Measurements from ENCODE around the gene AQP10. TPM values are rescaled to one million over a fixed set of nuclear protein-coding genes. Genes with fewer than 3 reads are reported as not detected.

The AQP10 gene
- polyA plus RNA-seq, 1 of the 3 experiments (the other 2 are of a cell fraction) = 0.02 TPM

DNA sequence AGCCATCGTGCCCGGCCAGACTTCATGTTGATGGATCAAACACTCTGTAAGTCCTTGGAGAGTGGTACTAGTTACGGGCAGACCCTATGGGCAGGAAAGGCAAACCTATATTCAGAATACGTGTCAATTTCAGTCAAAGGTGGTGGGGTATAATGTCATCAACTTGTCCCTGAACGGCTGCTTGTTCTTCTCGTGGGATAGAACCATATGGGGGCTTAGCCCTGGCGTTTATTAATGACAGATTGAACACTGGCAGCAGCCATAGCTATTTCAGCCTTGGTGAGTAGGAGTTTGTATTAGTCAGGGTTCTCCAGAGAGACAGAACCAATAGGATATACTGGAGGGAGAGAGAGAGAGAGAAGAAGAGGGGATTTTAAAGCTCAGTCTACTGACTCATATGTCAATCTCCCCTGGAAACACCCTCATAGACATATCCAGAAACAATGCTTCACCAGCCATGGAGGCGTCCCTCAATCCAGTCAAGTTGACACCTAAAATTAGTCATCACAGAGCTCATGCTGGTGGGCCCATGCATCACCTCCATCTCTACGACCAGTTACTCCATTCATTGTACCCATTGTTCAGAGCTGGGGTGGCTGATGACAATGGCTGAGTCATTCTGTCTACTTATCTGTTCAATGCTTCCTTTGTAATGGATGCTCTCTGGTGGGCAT, 16.1 kb upstream of the AQP10 start:
- H3K4me3 ChIP-seq (ENCODE audit: low read depth in 2 of 2, low read length in 1 of 2) = no peak overlapping the region
- no peak for DNase-seq
- CTCF ChIA-PET = interaction anchor here (1.0 to 1.1 kb wide), 2 partner anchors 13 to 33 kb away, joined by 3 read pairs; no protein-coding TSS in a partner anchor
- H3F3A ChIP-seq (replicated peaks; ENCODE audit: insufficient read depth) = no peaks in the 10 kb centered on the region
- WGBS (ENCODE audit: low lambda C conversion rate) = 35% methylated on average over 9 of the region's 9 CpGs
- H3K4me1 ChIP-seq (ENCODE audit: control insufficient read depth in 1 of 2, insufficient read depth in 2 of 2, low read depth in 1 of 2, low read length in 1 of 2) = no peaks in the 10 kb centered on the region
- H3K9me2 ChIP-seq = no peaks in the 10 kb centered on the region
- TF ChIP-seq FOXJ3 (CRISPR knock-in tag; IDR thresholded peaks at IDR 0.05) (no peak), JUND (IDR thresholded peaks at IDR 0.05) (no peak), FOXM1 (IDR thresholded peaks at IDR 0.05; ENCODE audit: low read depth) (no peak), EZH2phosphoT487 (IDR thresholded peaks at IDR 0.05; ENCODE audit: borderline replicate concordance, low read depth) (no peak), NRF1 (IDR thresholded peaks at IDR 0.05; ENCODE audit: low read depth, low read length) (no peak), TEAD4 (IDR thresholded peaks at IDR 0.05; ENCODE audit: borderline replicate concordance, insufficient read depth) (no peak), YY1 (IDR thresholded peaks at IDR 0.05; ENCODE audit: low read depth) (no peak), RCOR1 (IDR thresholded peaks at IDR 0.05; ENCODE audit: low read length) (no peak), ELF1 (IDR thresholded peaks at IDR 0.05) (no peak), GATA2 (CRISPR knock-in tag; IDR thresholded peaks at IDR 0.05) (no peak)
- TF ChIP-seq, protein P1, sequence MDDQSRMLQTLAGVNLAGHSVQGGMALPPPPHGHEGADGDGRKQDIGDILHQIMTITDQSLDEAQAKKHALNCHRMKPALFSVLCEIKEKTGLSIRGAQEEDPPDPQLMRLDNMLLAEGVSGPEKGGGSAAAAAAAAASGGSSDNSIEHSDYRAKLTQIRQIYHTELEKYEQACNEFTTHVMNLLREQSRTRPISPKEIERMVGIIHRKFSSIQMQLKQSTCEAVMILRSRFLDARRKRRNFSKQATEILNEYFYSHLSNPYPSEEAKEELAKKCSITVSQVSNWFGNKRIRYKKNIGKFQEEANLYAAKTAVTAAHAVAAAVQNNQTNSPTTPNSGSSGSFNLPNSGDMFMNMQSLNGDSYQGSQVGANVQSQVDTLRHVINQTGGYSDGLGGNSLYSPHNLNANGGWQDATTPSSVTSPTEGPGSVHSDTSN (IDR thresholded peaks at IDR 0.05) = no peak
- TF ChIP-seq, protein P2, sequence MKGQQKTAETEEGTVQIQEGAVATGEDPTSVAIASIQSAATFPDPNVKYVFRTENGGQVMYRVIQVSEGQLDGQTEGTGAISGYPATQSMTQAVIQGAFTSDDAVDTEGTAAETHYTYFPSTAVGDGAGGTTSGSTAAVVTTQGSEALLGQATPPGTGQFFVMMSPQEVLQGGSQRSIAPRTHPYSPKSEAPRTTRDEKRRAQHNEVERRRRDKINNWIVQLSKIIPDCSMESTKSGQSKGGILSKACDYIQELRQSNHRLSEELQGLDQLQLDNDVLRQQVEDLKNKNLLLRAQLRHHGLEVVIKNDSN (IDR thresholded peaks at IDR 0.05; ENCODE audit: borderline replicate concordance, low read depth) = no peak
- TF ChIP-seq, protein P3, sequence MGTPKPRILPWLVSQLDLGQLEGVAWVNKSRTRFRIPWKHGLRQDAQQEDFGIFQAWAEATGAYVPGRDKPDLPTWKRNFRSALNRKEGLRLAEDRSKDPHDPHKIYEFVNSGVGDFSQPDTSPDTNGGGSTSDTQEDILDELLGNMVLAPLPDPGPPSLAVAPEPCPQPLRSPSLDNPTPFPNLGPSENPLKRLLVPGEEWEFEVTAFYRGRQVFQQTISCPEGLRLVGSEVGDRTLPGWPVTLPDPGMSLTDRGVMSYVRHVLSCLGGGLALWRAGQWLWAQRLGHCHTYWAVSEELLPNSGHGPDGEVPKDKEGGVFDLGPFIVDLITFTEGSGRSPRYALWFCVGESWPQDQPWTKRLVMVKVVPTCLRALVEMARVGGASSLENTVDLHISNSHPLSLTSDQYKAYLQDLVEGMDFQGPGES (IDR thresholded peaks at IDR 0.05; ENCODE audit: low read depth, low read length) = no peak
- H2AFZ ChIP-seq (ENCODE audit: low read depth) = no peak overlapping the region
- H3K4me2 ChIP-seq = no peak overlapping the region
- no peak overlapping the region for H3K9ac ChIP-seq
- no peak overlapping the region; a peak in 1 of 4 replicates for H3K27ac ChIP-seq (ENCODE audit: low read depth in 2 of 2, low read length in 1 of 2)
- no peaks in the 10 kb centered on the region for H3K79me2 ChIP-seq (ENCODE audit: insufficient read depth)
- H3K9me3 ChIP-seq = no peaks in the 10 kb centered on the region
- POLR2A ChIA-PET = no interaction called here
- H4K20me1 ChIP-seq (ENCODE audit: insufficient read depth) = no peaks in the 10 kb centered on the region
- H3K27me3 ChIP-seq (ENCODE audit: insufficient read depth) = no peaks in the 10 kb centered on the region; the same call in 1 of the 2 replicates
- no peaks in the 10 kb centered on the region for H3K36me3 ChIP-seq (replicated peaks in 1 of 2; ENCODE audit: control insufficient read depth in 1 of 2, insufficient read depth in 2 of 2, low read length in 1 of 2)

DNA sequence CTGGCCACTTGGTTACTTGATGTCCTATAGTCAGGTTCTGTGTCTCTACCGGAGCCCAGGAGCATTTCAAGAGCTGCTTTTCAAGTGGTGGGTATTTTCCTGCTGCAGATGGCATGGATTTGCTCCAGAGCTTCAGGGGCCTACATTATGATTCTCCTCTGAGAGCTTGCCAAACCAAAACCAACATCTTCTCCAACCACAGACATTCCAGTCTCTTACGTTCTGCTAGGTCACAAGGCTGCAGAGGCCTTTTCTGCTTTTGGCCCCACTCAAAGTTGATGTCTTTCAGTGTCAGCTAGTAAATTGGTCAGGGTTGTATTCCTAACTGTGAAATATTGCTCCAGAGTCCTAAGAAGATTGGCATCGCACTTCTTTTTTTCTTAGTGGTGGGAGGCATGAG, 14.7 kb upstream of the AQP10 start:
- H3K79me2 ChIP-seq (ENCODE audit: insufficient read depth) = no peaks in the 10 kb centered on the region
- ChIA-PET CTCF (interaction anchor here (1.0 kb wide), 1 partner anchor 29 kb away, joined by 5 read pairs; no protein-coding TSS in a partner anchor), POLR2A (no interaction called here)
- H3F3A ChIP-seq (replicated peaks; ENCODE audit: insufficient read depth) = no peaks in the 10 kb centered on the region
- 62% methylated on average over 3 of the region's 3 CpGs for WGBS (ENCODE audit: low lambda C conversion rate)
- H3K4me2 ChIP-seq = no peak overlapping the region
- no peaks in the 10 kb centered on the region for H3K4me1 ChIP-seq (ENCODE audit: control insufficient read depth in 1 of 2, insufficient read depth in 2 of 2, low read depth in 1 of 2, low read length in 1 of 2)
- H3K36me3 ChIP-seq (replicated peaks in 1 of 2; ENCODE audit: control insufficient read depth in 1 of 2, insufficient read depth in 2 of 2, low read length in 1 of 2) = no peaks in the 10 kb centered on the region
- H3K9me3 ChIP-seq = no peaks in the 10 kb centered on the region
- no peak overlapping the region for H3K4me3 ChIP-seq (ENCODE audit: low read depth in 2 of 2, low read length in 1 of 2)
- H3K27me3 ChIP-seq (ENCODE audit: insufficient read depth) = no peaks in the 10 kb centered on the region
- no peaks in the 10 kb centered on the region for H3K9me2 ChIP-seq
- H3K27ac ChIP-seq (ENCODE audit: low read depth in 2 of 2, low read length in 1 of 2) = no peak overlapping the region
- DNase-seq = no peak
- no peak overlapping the region for H2AFZ ChIP-seq (ENCODE audit: low read depth)
- no peaks in the 10 kb centered on the region for H4K20me1 ChIP-seq (ENCODE audit: insufficient read depth)
- H3K9ac ChIP-seq = no peak overlapping the region
- TF ChIP-seq SMC3 (IDR thresholded peaks at IDR 0.05; ENCODE audit: low read depth, low read length) (no peak), JUND (IDR thresholded peaks at IDR 0.05) (no peak), GATA2 (CRISPR knock-in tag; IDR thresholded peaks at IDR 0.05) (no peak), FOSL2 (IDR thresholded peaks at IDR 0.05; ENCODE audit: borderline replicate concordance, low read depth) (no peak), TAF1 (IDR thresholded peaks at IDR 0.05; ENCODE audit: borderline replicate concordance, low read depth, low read length) (no peak), GABPA (IDR thresholded peaks at IDR 0.05; ENCODE audit: low read depth) (no peak), EP300 (IDR thresholded peaks at IDR 0.05; ENCODE audit: borderline replicate concordance in 1 of 2, low read depth in 1 of 2, low read length in 1 of 2) (no peak), ELF1 (IDR thresholded peaks at IDR 0.05) (no peak), RFX5 (IDR thresholded peaks at IDR 0.05; ENCODE audit: low read length) (no peak), RAD21 (IDR thresholded peaks at IDR 0.05; ENCODE audit: low read length) (no peak)
- TF ChIP-seq, protein P4, sequence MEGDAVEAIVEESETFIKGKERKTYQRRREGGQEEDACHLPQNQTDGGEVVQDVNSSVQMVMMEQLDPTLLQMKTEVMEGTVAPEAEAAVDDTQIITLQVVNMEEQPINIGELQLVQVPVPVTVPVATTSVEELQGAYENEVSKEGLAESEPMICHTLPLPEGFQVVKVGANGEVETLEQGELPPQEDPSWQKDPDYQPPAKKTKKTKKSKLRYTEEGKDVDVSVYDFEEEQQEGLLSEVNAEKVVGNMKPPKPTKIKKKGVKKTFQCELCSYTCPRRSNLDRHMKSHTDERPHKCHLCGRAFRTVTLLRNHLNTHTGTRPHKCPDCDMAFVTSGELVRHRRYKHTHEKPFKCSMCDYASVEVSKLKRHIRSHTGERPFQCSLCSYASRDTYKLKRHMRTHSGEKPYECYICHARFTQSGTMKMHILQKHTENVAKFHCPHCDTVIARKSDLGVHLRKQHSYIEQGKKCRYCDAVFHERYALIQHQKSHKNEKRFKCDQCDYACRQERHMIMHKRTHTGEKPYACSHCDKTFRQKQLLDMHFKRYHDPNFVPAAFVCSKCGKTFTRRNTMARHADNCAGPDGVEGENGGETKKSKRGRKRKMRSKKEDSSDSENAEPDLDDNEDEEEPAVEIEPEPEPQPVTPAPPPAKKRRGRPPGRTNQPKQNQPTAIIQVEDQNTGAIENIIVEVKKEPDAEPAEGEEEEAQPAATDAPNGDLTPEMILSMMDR (IDR thresholded peaks at IDR 0.05) = no peak
- TF ChIP-seq, protein P2 (IDR thresholded peaks at IDR 0.05; ENCODE audit: borderline replicate concordance, low read depth) = no peak
- TF ChIP-seq, protein P5, sequence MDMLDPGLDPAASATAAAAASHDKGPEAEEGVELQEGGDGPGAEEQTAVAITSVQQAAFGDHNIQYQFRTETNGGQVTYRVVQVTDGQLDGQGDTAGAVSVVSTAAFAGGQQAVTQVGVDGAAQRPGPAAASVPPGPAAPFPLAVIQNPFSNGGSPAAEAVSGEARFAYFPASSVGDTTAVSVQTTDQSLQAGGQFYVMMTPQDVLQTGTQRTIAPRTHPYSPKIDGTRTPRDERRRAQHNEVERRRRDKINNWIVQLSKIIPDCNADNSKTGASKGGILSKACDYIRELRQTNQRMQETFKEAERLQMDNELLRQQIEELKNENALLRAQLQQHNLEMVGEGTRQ (IDR thresholded peaks at IDR 0.05; ENCODE audit: borderline replicate concordance, low read depth, low read length) = no peak
